Mesendoderm (in vitro differentiated cells): ENCODE data around the gene COX20.

ENCODE experiments used
- DNase-seq: peaks from one replicate; pipeline ENCODE4 v3.0.0; 2013
- H2AK5ac ChIP-seq: 2 replicates; pipeline ENCODE4 v1.6.1; 2013; ENCODE audit warnings: low read length, inconsistent platforms
- H2BK120ac ChIP-seq: 2 replicates; pipeline ENCODE4 v1.6.1; 2013; ENCODE audit warnings: low read depth, mild to moderate bottlenecking, low read length, moderate library complexity, mixed read lengths
- H2BK15ac ChIP-seq: replicated peaks from 2 replicates; pipeline ENCODE4 v1.6.1; 2013; ENCODE audit warnings: low read depth, mild to moderate bottlenecking, moderate library complexity
- H2BK5ac ChIP-seq: 2 replicates; pipeline ENCODE4 v1.6.1; 2013; ENCODE audit warnings: low read length, inconsistent platforms
- H3K18ac ChIP-seq: 2 replicates; pipeline ENCODE4 v1.6.1; 2013; ENCODE audit warnings: mild to moderate bottlenecking, low read length, mixed read lengths
- H3K23ac ChIP-seq: one replicate; pipeline ENCODE4 v1.6.1; 2013; ENCODE audit warnings: low read length
- H3K27ac ChIP-seq: 2 replicates; pipeline ENCODE4 v1.5.1; 2013; ENCODE audit warnings: low read depth, mild to moderate bottlenecking, inconsistent platforms, low read length, moderate library complexity
- H3K27me3 ChIP-seq: 2 replicates; pipeline ENCODE4 v1.6.1; 2013; ENCODE audit warnings: low read length, control low read depth, mild to moderate bottlenecking, inconsistent platforms; ENCODE audit not compliant: insufficient read depth, poor library complexity
- H3K36me3 ChIP-seq: 2 replicates; pipeline ENCODE4 v1.6.1; 2013; ENCODE audit warnings: low read length, inconsistent platforms; ENCODE audit not compliant: control insufficient read depth, insufficient read depth
- H3K4ac ChIP-seq: one replicate; pipeline ENCODE4 v1.6.1; 2013; ENCODE audit warnings: low read depth, mild to moderate bottlenecking, low read length, moderate library complexity
- H3K4me1 ChIP-seq: 2 replicates; pipeline ENCODE4 v1.6.1; 2013; ENCODE audit warnings: low read depth, low read length, inconsistent platforms; ENCODE audit not compliant: control insufficient read depth
- H3K4me2 ChIP-seq: 2 replicates; pipeline ENCODE4 v1.6.1; 2013; ENCODE audit warnings: low read length
- H3K4me3 ChIP-seq: 2 replicates; pipeline ENCODE4 v1.5.1; 2013; ENCODE audit warnings: mild to moderate bottlenecking, low read length
- H3K56ac ChIP-seq: one replicate; pipeline ENCODE4 v1.6.1; 2013; ENCODE audit warnings: low read length
- H3K79me1 ChIP-seq: 2 replicates; pipeline ENCODE4 v1.6.1; 2013; ENCODE audit warnings: low read length, inconsistent platforms
- H3K79me2 ChIP-seq: 2 replicates; pipeline ENCODE4 v1.6.1; 2013; ENCODE audit warnings: mild to moderate bottlenecking, low read length; ENCODE audit not compliant: control insufficient read depth, insufficient read depth
- H3K9ac ChIP-seq: 2 replicates; pipeline ENCODE4 v1.6.1; 2013; ENCODE audit warnings: low read length, inconsistent platforms
- H4K5ac ChIP-seq: one replicate; pipeline ENCODE4 v1.6.1; 2013; ENCODE audit warnings: low read length
- H4K8ac ChIP-seq: one replicate; pipeline ENCODE4 v1.6.1; 2013; ENCODE audit warnings: low read depth, mild to moderate bottlenecking, control low read depth, low read length, moderate library complexity
- WGBS: extraction: QIAGEN DNeasy Blood & Tissue Kit; methylation state at CpG from one replicate; pipeline ENCODE4 v1.1.7; 2013; ENCODE audit warnings: low lambda C conversion rate, missing lambda C conversion rate; ENCODE audit not compliant: insufficient coverage; ENCODE audit errors: extremely low coverage; 5-methylcytosine and 5-hydroxymethylcytosine counted together

Gene COX20

GRCh38 chr1:244850896-244851295 is 15.4 kb downstream of the COX20 start:
- no peak overlapping the region for H2BK5ac ChIP-seq
- no peak overlapping the region for H4K8ac ChIP-seq
- H3K9ac ChIP-seq: no peak overlapping the region
- H3K4me3 ChIP-seq: no peak overlapping the region
- peaks cover 9% of the 10 kb centered on the region for H3K79me2 ChIP-seq
- H3K27ac ChIP-seq: no peak overlapping the region
- no peaks in the 10 kb centered on the region for H3K4me1 ChIP-seq
- H2BK120ac ChIP-seq: no peak overlapping the region
- no peak overlapping the region for H3K23ac ChIP-seq
- H3K18ac ChIP-seq: no peak overlapping the region
- no peak overlapping the region for H3K56ac ChIP-seq
- H2BK15ac ChIP-seq: no peak overlapping the region
- peaks cover 9% of the 10 kb centered on the region for H3K36me3 ChIP-seq
- no peak overlapping the region for H4K5ac ChIP-seq
- no peaks in the 10 kb centered on the region for H3K27me3 ChIP-seq
- DNase-seq: no peak
- peaks cover 4% of the 10 kb centered on the region for H3K79me1 ChIP-seq
- H2AK5ac ChIP-seq: no peak overlapping the region
- no peak overlapping the region for H3K4me2 ChIP-seq
- WGBS: no CpG with 5 or more reads among the region's 2 CpGs
- H3K4ac ChIP-seq: no peak overlapping the region

DNA sequence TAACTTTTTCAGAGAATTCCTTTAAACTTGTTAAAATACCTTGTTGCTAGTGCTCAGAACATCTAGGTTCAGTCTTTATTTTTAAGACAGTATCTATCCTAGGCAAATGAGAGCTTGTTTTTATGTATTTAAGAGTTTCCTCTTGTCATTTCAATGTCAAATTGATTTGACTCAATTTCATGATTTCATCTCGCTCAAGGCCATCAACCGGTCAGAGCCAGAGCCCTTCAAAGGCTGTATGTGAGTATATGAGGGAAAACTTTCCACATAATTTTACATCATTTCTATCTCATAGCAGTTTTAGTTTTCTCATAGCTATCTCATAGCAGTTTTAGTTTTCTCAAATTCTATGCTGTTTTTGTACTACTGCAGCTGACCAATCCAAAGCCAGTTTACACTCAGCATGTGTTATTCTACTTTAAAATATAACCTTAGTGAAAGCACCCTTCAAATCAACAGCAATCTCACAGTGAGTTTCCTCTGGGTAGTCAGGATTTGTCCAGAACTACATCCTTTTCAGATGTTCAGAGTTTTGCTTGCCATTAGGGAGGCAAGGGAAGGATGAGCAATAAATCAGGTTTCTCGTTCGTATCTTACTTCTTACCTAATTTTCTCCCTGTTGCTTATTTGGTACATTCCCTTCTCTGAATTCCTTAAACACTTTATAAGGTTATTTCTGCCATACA is 16.2 kb downstream of the COX20 start:
- Histone ChIP-seq H3K4me1 (no peaks in the 10 kb centered on the region), H2BK120ac (no peak overlapping the region), H3K27ac (no peak overlapping the region), H3K4ac (no peak overlapping the region), H3K4me3 (no peak overlapping the region), H2AK5ac (no peak overlapping the region), H2BK15ac (no peak overlapping the region), H4K8ac (no peak overlapping the region), H4K5ac (no peak overlapping the region), H2BK5ac (no peak overlapping the region), H3K56ac (no peak overlapping the region), H3K4me2 (no peak overlapping the region), H3K23ac (no peak overlapping the region), H3K18ac (no peak overlapping the region), H3K79me1 (peaks cover 6% of the 10 kb centered on the region), H3K79me2 (peaks cover 12% of the 10 kb centered on the region), H3K9ac (no peak overlapping the region), H3K27me3 (no peaks in the 10 kb centered on the region), H3K36me3 (peaks cover 10% of the 10 kb centered on the region)
- DNase-seq: no peak
- no CpG with 5 or more reads among the region's 4 CpGs for WGBS

- DNase-seq: no peak
- no peak overlapping the region for H3K4me2 ChIP-seq
- H3K18ac ChIP-seq: no peak overlapping the region
- no peak overlapping the region for H3K4me3 ChIP-seq
- WGBS: no CpG with 5 or more reads among the region's 1 CpG
- no peak overlapping the region for H3K23ac ChIP-seq
- no peaks in the 10 kb centered on the region for H3K27me3 ChIP-seq
- no peak overlapping the region for H2BK15ac ChIP-seq
- peaks cover 20% of the 10 kb centered on the region for H3K79me2 ChIP-seq
- H3K9ac ChIP-seq: no peak overlapping the region
- H4K8ac ChIP-seq: no peak overlapping the region
- H2AK5ac ChIP-seq: no peak overlapping the region
- H3K79me1 ChIP-seq: peaks cover 6% of the 10 kb centered on the region
- H3K4ac ChIP-seq: no peak overlapping the region
- H2BK5ac ChIP-seq: no peak overlapping the region
- H2BK120ac ChIP-seq: no peak overlapping the region
- H4K5ac ChIP-seq: no peak overlapping the region
- H3K4me1 ChIP-seq: no peaks in the 10 kb centered on the region
- peaks cover 14% of the 10 kb centered on the region for H3K36me3 ChIP-seq
- no peak overlapping the region for H3K27ac ChIP-seq
- H3K56ac ChIP-seq: no peak overlapping the region
Measured at GRCh38 chr1:244852694-244853093, 17.2 kb downstream of the COX20 start.

DNA sequence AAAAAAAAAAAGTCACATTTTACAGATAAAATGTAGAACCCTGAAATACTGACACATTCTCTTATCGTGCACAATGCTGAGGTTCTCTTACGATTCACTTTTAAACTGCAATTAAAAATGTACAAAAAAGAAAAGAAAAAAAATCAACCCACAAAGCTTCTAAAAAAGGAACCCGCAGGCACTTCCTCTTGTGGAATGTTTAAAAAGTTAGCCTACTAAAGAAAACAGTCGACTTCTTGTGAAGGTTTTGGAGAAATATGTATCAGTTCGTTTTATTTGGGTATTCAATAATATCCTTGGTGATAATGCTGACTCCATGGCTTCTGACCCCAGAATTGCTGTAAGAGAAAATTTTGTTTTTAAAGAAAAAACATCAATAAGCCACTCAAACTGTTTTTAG is 18.7 kb downstream of the COX20 start:
- Histone ChIP-seq H3K18ac (no peak overlapping the region), H3K79me2 (peaks cover 32% of the 10 kb centered on the region), H2BK120ac (no peak overlapping the region), H2BK15ac (no peak overlapping the region), H2AK5ac (no peak overlapping the region), H3K9ac (no peak overlapping the region), H3K79me1 (peaks cover 8% of the 10 kb centered on the region), H4K5ac (no peak overlapping the region), H3K27me3 (no peaks in the 10 kb centered on the region), H3K4me3 (no peak overlapping the region), H3K27ac (no peak overlapping the region), H3K56ac (no peak overlapping the region), H3K4me1 (no peaks in the 10 kb centered on the region), H3K36me3 (peaks cover 18% of the 10 kb centered on the region), H3K4ac (no peak overlapping the region), H3K23ac (no peak overlapping the region), H2BK5ac (no peak overlapping the region), H4K8ac (no peak overlapping the region), H3K4me2 (no peak overlapping the region)
- no peak for DNase-seq
- whole genome bisulfite sequencing: no CpG with 5 or more reads among the region's 5 CpGs

- peaks cover 40% of the 10 kb centered on the region for H3K79me2 ChIP-seq
- no CpG with 5 or more reads among the region's 7 CpGs for WGBS
- DNase-seq: no peak
- no peak overlapping the region for H3K56ac ChIP-seq
- H3K4me2 ChIP-seq: no peak overlapping the region
- no peak overlapping the region for H3K27ac ChIP-seq
- H2BK120ac ChIP-seq: no peak overlapping the region
- H3K9ac ChIP-seq: no peak overlapping the region
- no peak overlapping the region for H2AK5ac ChIP-seq
- H3K18ac ChIP-seq: no peak overlapping the region
- peaks cover 8% of the 10 kb centered on the region for H3K79me1 ChIP-seq
- no peaks in the 10 kb centered on the region for H3K4me1 ChIP-seq
- H3K4ac ChIP-seq: no peak overlapping the region
- H3K4me3 ChIP-seq: no peak overlapping the region
- no peak overlapping the region for H2BK15ac ChIP-seq
- no peaks in the 10 kb centered on the region for H3K27me3 ChIP-seq
- no peak overlapping the region for H4K5ac ChIP-seq
- H4K8ac ChIP-seq: no peak overlapping the region
- no peak overlapping the region for H3K23ac ChIP-seq
- H2BK5ac ChIP-seq: no peak overlapping the region
- H3K36me3 ChIP-seq: peaks cover 19% of the 10 kb centered on the region
Measured at GRCh38 chr1:244854865-244855578, 19.6 kb downstream of the COX20 start.
